ENCODE data around the gene RNF14.

- TF ChIP-seq POLR2A (IDR thresholded peaks at IDR 0.05) (no peak), POLR2AphosphoS5 (IDR thresholded peaks at IDR 0.05) (no peak)
Observed at GRCh38 chr5:141945511-141946051, 23.3 kb upstream of the RNF14 start.
